ENCODE measurements around the gene DHRS7B.
"Not testable (repeated sequence)": the region's sequence is repeated elsewhere in the genome, so short reads cannot be mapped to it uniquely, and the experiment has no call there.

Gene DHRS7B

DNA sequence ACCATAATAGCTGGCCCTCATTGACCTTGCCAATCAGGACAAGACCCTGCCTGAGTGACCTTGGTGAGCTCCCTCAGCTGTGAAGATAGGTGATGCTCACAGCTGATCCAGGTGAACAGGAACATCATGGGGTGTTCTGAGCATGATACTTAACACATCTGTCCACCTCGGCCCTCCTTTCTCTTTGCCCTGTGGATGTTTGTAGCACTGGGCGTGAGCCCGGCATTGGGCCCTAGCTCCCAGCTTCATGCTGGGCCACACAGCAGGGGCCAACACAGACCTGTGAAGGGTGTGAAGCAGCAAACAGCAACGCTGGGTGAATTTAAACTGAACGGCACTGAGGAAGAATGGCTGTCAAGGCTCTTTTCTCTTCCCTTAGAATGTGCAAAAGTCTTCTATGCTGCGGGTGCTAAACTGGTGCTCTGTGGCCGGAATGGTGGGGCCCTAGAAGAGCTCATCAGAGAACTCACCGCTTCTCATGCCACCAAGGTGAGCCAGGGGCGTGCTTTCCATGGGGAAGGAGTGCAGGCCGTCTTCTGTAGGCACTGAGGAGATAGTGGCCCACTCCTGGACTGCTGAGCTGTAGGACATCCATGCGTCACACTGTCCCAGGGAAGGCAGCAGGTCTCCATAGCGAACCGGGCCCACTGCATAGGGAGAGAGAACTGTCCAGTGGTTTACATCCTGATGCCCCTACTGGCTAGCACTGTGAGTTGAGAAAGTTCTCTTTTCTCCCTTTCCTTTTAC, 51.3 kb downstream of the DHRS7B start:
- DNase-seq (ENCODE audit: low read depth): no peak

DNA sequence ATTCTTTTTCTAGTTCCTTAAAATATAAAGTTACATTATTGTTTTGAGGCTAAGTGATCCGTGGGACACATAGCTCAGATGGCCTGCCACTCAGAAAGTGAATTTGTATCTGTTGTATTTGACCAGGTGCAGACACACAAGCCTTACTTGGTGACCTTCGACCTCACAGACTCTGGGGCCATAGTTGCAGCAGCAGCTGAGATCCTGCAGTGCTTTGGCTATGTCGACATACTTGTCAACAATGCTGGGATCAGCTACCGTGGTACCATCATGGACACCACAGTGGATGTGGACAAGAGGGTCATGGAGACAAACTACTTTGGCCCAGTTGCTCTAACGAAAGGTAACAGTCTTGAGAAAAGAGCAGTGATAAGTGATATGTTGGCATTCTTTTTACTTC, 56.7 kb downstream of the DHRS7B start:
- no peak for DNase-seq (ENCODE audit: low read depth)

DNA sequence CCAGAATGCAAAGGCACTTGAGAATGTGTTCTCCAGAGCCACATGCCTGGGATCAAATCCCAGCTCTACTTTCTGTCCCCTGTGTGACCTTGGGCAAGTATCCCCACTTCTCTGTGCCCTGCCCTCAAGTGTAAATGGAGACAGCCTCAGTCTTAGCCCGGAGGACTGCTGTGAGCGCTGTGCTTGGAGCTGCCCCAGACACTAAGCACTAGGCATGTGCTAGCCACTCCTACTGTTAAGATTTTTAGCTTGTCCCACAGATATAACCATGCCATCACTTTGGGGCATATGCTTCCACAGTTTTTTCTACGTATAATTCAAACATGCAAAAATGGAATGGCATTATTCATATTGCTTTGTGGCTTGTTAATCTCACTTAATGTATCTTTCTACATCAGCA, 57.8 kb downstream of the DHRS7B start:
- DNase-seq (ENCODE audit: low read depth): no peak

DNA sequence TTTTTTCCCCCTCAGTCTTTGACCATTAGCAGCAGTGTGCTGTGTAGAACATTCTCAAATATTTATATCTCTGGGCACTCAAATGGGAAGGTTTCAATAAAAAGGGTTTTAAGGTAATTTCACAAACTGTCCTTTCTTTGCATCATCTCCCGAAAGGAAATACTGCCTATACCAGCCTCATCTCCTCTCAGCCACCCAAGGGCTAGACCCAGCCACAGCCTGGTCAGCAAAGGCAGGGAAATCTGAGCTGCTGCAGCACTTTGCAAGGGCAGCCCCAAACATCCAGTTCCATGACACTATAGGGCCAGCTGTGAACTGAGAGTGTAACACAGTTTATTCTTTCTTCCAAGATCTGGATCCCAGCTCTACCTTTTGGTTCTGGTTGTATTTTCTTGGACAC, 58.3 kb downstream of the DHRS7B start:
- no peak for DNase-seq (ENCODE audit: low read depth)

DNA sequence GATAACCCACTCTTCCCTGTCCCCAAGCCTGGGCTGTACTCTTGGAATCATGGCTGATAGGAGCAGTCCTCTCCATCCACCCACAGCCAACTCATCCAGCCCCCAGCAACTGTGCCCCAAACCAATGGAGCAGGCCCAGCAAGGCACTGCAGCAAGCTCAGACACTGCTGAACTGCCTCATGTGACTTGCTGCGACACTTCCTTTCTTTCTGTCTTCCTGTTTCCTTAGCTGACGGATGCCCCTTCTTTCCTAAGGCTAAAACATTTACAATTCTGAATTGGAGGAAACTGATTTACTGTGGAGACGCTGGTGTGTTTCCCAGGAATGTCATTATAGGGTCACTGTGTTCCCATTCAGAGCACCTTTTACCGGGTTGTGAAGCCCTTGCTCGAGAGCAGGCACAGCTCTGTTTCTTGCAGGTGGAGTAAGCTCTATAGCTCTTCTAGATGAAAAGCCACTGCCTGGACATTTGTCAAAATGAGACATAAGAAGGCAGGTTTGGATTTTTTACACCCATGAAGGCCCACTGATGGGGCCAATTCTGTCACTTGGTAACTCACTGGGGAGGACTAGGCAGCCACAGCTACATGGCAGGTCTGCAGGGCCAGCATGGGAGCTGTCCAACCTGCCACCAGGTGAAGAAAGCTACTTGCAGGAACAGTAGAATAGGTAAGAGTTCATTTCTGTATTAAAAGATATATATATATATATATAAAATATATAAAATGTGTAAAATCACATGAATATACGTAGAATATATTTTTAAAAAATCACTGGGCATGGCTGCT, 59.8 kb downstream of the DHRS7B start:
- DNase-seq (ENCODE audit: low read depth): no peak

DNA sequence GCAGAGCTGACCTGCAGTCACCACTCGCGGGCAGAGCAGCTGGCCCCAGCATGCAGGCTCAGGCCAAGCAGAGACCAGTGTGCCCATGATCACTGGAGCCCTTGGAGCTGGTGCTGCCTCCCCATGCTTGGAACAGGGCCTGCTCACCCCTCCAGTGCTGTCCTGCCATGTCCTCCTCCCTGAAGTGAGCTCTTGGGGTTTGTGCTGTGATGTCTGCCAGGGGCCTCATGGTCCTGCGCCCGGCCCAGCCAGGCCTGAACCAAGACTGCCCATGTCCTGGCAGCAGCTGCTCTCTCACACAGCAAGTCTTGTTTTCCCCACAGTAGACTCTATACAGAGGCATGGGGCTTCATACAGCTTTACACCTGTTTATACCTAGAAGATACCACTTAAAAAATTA, 62.6 kb downstream of the DHRS7B start:
- no peak for DNase-seq (ENCODE audit: low read depth)

DNA sequence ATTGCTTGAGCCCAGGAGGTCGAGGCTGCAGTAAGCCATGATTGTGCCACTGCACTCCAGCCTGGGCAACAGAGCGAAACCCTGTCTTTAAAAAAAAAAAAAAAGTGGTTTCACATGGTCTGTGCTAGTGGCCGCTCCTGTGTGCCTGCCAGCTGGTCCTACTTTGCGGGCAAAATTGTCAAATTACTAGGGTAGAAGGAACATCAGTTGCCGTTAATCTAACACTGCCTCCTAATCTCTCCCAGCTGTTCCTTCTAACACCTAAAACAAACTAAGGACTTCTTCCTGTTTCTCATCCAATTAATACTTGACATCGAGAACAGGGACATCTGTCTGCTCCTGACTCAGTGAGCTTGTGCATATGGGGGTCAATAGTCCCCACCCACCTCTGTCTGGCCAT, 63.3 kb downstream of the DHRS7B start:
- no peak for DNase-seq (ENCODE audit: low read depth)

DNA sequence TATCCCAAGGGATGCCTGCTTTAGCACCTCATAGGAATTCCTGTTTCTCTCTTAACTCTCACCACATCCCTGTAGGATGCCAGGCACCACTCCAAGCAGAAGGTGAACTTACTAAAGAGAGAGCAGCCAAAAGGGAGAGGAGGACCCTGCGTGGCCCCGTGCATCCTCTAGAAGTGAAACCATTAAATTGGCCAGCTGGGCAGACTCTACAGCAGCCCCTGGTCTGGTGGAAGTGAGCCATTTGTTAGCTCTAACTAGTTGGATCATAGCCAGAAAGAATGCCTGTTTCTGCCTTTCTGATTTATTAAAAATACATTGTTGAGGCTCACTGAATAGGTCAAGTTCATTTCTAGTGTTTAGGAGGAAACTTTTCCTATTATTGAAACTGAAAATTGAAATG, 64.9 kb downstream of the DHRS7B start:
- no peak for DNase-seq (ENCODE audit: low read depth)

DNA sequence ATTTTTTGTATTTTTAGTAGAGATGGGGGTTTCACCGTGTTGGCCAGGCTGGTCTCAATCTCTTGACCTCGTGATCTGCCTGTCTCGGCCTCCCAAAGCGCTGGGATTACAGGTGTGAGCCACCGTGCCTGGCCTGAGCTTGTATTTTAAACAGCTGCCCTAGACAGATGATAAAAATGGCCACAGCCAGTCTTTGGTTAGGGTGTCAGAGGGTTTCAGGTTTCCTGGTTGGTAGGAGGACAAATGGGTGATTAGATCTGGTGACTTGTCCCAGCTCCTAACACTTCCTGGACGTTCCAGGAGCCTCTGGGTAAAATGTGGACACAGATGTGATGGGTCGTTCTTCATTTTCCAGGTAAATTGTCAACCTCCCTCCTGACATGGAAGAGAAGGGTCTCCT, 65.7 kb downstream of the DHRS7B start:
- not testable (repeated sequence) for DNase-seq (ENCODE audit: low read depth)

DNA sequence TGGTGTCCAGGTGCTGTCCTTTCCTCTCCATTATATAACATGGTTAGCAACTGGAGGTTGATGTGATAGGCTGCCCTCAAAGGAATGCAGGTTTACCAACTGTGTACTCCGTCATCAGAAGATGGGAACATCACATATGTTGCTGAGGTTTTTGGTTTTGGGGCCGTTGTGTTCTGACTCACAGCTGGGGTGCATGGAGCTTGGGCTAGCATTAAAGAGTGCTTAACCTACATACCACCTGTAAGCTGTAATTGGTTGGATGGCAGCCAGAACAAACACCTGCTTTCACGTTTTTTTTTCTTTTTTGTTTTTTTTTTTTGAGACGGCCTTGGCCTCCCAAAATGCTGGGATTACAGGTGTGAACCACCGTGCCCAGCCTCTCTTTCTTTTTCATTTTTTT, 66.3 kb downstream of the DHRS7B start:
- no peak for DNase-seq (ENCODE audit: low read depth)

DNA sequence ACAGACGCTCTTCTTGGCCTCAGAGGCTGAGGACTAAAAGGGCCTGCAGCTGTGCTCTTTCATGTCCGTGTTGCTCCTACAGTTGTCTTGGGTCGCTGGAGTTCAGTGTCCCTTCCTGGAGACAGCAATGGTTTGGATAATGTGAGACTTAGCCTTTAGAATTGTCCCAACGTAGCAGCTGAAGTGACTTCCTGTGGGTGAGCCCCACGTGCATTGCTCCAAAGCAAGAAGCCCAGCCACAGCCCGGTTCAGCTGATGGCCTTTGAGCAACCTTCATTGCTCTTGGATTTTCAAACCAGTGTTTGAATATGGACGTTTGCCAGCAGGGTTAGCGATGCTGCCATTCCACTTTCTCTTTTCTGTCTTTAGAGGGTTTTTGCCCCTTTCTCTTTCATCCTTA, 67.5 kb downstream of the DHRS7B start:
- no peak for DNase-seq (ENCODE audit: low read depth)

DNA sequence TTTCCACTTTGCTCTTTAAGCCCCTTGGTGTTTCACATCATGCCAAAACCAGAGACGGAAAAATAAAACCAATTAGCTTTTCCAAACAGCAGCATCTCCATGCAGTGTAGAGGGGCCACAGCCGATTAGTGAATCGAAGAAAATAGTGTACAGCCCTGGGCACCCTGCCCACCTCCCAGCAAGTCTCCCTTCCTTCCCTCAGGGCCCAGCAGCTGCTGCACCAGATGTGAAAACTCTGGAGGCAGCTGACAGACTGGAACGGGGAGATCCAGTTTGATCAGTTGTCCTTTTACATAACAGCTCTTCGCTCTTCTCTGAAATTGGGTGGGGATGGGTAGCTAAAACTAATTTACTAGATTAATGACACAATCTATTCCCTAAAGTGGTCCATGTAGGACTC, 67.9 kb downstream of the DHRS7B start:
- DNase-seq (ENCODE audit: low read depth): no peak

DNA sequence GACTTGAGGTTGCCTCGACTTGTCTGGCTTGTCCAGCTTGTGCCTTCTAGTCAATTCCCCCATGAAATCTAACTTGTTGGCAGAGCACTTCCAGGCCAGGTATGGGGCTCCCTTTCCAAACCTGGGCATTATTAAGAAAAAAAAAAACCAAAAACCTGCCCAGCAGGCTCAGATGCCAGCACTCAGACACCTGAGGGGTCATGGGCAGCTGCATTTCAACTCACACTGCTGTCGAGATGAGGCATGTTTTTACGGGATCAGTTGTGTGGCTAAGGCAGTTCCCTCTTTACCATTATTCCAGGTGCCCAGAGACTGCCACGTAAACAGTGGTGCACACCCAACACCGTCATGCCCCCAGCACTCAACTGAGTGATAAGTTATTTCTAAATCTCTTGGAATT, 69.4 kb downstream of the DHRS7B start:
- no peak for DNase-seq (ENCODE audit: low read depth)

DNA sequence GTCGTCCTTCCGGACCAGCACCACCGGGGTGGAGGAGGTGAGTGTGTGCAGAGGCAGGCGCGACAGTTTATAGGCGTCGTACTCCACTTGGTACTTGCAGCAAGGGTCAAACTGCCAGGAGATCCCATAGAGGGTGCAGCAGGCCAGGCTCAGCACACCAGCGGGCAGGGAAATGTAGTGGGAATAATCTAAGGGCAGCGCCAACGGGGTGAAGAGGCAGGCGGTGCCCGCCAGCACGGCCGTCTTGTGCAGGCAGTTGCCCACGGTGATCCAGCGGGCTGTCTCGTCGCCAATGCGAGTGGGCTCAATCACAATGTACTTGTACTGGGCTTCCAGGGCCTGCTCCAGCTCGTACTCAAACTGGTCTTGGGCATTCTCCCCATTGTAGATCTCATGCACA, 71.6 kb downstream of the DHRS7B start:
- no peak for DNase-seq (ENCODE audit: low read depth)

DNA sequence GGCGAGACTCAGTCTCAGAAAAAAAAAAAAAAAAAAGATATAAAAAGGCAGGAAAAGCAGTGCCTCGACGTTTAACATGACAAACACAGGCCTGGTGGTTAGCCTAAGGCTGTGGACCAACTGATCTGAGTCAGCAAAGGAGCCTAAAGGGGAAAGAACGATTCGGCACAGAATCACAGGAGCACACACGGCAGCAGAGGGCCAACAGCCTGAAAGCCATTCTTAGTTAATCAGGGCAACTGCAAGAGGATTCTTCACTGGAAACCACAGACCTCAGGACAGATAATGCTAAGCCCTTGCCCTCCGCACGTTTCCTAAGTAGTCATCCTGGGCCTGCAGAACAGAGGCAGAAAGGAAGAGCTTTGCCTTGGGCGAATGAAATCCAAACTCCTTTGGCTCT, 72.5 kb downstream of the DHRS7B start:
- DNase-seq (ENCODE audit: low read depth): no peak

DNA sequence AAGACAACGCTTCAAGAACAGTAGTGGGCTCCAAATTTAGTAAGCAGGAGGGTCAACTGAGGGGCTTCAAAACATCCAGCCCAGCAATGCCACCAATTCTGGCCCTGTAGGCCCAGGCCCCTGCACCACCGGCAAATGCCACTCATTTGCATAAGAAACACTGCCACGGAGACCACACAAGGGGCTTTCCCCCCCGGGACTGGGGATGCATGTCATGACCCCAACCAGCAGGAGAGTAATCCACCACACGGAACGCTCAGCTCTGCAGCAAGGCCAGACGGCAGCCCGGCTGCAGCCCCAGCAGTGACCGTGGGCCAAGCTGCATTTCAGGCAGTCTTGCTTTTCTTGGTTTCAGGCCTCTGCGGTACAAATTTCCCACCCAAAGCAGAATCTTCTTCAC, 73.1 kb downstream of the DHRS7B start:
- no peak for DNase-seq (ENCODE audit: low read depth)

DNA sequence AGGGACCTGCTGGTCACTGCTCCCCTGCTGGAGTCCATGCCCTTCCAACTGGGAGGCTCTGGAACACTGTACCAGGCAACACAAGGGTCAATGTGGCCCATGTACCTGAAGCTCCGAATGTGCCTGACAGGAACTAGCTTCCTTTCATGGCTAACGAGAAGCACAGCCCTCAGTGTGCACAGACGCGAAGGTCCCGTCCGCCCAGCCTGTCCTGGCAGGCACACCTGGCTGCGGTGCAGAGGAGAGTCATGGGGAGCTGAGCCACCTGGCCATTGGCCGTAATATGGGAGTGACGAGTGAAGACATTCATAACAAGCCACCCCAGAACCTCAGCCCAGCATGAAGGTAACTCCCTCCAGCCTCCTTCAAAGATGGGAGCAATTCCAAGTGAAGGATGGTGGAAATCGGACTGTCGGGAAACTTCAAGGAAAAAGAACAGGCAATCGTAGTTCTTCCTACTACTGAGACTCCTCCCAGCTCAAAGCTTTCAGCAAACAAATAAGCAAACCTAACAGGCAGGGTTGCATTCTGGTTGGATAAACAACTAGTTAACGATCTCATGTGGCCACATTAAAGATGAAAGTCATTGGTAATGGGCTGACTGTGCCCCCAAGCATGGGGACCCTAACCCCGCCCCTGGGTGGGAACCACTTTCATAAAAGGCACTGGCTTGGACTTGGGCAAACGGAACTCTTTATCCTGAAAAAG, 74.0 kb downstream of the DHRS7B start:
- no peak for DNase-seq (ENCODE audit: low read depth)

DNA sequence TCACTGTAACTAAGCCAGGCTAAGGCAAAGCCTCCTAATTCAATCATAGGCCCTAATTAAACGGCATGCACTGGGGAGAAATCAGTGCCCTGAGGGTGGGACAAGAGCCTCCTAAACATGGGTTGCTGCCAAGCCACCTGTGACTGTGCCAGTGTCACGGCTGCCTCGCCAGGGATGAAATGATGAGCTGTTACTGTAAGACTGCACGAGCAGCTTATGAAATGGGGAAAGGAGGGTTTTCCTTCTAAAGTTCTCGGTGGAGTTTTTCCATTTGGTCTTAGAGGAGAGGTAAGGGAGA, 74.5 kb downstream of the DHRS7B start:
- DNase-seq (ENCODE audit: low read depth): no peak

DNA sequence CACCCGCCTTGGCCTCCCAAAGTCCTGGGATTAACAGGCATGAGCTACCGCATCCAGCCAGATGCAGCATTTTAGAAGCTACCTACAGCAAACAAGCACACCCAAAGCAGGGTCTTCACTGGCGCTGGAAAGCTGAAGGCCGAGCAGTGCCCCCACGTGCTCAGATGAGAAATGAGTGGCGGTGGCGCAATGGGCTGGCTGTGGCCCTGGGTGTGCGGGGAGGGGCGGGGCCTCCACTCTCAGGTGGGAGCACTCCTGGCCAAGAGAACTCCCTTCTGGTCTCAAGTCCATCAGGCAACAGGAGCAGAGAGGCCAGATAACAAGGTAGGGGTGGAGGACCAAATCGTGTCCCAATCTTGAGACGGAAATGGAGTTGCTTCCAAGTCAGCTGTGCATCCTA, 75.1 kb downstream of the DHRS7B start:
- no peak for DNase-seq (ENCODE audit: low read depth)

DNA sequence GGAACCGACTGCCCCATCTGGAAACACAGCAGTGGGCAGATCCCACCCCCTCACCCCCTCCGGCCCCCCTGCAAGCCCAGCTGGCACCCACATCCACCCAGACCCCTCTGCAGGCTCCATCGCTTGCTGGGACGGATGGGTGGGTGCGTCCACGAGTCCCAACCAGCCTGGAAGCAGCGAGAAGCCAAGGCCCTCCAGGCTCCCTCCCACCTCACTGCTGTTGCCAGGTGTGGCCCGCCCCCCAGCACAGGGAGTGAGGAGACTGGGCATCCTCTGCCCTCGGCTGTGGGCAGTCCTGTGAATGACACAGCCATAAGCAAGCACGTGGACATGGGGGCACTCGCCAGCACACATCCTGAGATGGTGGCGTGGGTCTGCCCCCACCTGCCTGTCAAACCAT, 75.7 kb downstream of the DHRS7B start:
- no peak for DNase-seq (ENCODE audit: low read depth)

DNA sequence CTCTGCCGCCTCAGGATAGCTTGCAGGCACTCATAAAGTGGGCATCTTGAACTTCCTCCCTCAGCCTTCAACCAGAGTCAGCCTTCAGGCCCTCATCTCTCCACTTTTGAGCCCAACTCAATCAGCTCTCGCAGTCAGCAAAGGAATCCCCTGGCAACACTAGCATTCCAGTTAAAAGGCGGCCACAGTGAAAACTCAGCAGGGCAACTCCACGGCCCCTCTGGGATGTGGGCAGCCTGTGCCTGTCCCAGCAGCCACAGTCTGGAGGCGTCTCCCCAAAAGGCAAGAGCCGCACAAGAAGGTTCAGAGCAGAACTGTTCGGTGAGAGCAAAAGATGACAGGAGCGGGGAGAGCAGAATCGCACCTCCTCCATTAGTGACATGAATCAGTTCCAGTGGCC, 78.2 kb downstream of the DHRS7B start:
- no peak for DNase-seq (ENCODE audit: low read depth)

DNA sequence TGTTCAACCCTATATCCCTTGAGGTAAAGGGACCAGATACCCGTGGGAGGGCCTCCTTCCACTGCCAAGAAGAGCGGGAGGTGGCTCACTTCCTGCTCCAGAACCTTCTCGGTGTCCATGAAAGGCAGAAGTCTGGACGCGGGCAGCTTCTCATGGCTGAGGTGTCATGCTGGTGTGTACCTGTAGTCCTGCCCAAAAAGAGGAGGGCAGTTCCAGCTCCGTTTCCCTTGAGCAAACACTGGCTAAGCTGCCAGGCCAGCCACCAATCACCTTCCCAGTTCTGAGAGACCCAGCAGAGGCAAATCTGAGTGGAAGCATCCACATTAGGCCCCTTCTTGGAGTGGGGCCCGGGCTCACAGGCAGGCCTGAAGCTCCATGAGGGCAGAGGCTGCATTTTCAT, 81.6 kb downstream of the DHRS7B start:
- DNase-seq (ENCODE audit: low read depth): no peak

DNA sequence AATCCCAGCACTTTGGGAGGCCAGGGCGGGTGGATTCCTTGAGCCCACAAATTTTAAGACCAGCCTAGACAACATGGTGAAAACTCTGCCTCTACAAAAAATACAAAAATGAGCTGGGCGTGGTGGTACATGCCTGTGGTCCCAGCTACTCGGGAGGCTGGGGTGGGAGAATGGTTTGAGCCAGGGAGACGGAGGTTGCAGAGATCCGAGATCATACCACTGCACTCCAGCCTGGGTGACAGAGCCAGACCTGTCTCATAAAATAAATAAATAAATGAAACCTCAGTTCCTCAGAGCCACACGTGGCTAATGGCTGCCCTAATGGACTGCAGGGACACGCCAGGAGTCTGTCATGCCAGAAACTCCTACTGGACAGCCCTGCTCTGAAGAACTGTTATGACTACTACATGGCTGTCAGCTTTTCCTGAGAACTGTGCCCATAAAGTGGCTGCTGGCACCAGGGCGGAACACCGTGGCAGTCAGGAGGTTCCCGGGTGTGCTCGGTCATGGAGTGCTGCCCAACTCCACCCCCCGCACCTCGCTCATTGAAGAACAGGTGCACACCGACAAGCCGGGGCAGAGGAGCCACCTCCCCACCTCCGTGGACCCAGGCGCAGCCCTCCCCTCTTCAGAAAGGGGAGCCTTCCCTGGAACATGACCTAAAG, 82.9 kb downstream of the DHRS7B start:
- no peak for DNase-seq (ENCODE audit: low read depth)

All from stimulated activated CD8-positive, alpha-beta memory T cell treated with anti-CD3 and anti-CD28 coated beads, Interleukin-15, amount 100 ng/mL, for 24 hours (primary cell).